Activated T-cell treated with anti-CD3 and anti-CD28 coated beads for 4 hours (primary cell): ENCODE data around the gene TIMM44.

ENCODE experiments used
- DNase-seq: peaks from one replicate; pipeline ENCODE4 v3.0.0-alpha.2; 2020

TIMM44 gene

GRCh38 chr19:7943444-7944176, at the start of gene TIMM44:
TIMM44 (minus strand) TSS chr19:7943666; CDS start chr19:7943651, 15 bp downstream.
- peak; percentile 97 for DNase-seq

GRCh38 chr19:7992575-7992974, 49.1 kb upstream of the TIMM44 start:
- no peak for DNase-seq

GRCh38 chr19:7989071-7989575, 45.7 kb upstream of the TIMM44 start:
- DNase-seq: no peak

- DNase-seq: no peak
Measured at GRCh38 chr19:7988307-7988706, 44.8 kb upstream of the TIMM44 start.

GRCh38 chr19:7987114-7987768, 43.8 kb upstream of the TIMM44 start:
- DNase-seq: no peak

- DNase-seq: no peak
Measured at GRCh38 chr19:7986321-7987113, 43.1 kb upstream of the TIMM44 start.

- no peak for DNase-seq
Measured at GRCh38 chr19:7985481-7985911, 42.0 kb upstream of the TIMM44 start.

- DNase-seq: no peak
Measured at GRCh38 chr19:7983995-7984837, 40.8 kb upstream of the TIMM44 start.

- DNase-seq: no peak
Measured at GRCh38 chr19:7983286-7983950, 40.0 kb upstream of the TIMM44 start.

- no peak for DNase-seq
Measured at GRCh38 chr19:7982651-7983099, 39.2 kb upstream of the TIMM44 start.

GRCh38 chr19:7982103-7982502, 38.6 kb upstream of the TIMM44 start:
- no peak for DNase-seq

GRCh38 chr19:7981661-7982060, 38.2 kb upstream of the TIMM44 start:
- no peak for DNase-seq

- no peak for DNase-seq
Measured at GRCh38 chr19:7981199-7981598, 37.7 kb upstream of the TIMM44 start.

GRCh38 chr19:7980635-7981121, 37.2 kb upstream of the TIMM44 start:
- DNase-seq: no peak

GRCh38 chr19:7980168-7980567, 36.7 kb upstream of the TIMM44 start:
- DNase-seq: no peak

- no peak for DNase-seq
Measured at GRCh38 chr19:7979559-7979958, 36.1 kb upstream of the TIMM44 start.

GRCh38 chr19:7979011-7979410, 35.5 kb upstream of the TIMM44 start:
- no peak for DNase-seq

- DNase-seq: no peak
Measured at GRCh38 chr19:7978179-7978825, 34.8 kb upstream of the TIMM44 start.

GRCh38 chr19:7977723-7978040, 34.2 kb upstream of the TIMM44 start:
- no peak for DNase-seq

- no peak for DNase-seq
Measured at GRCh38 chr19:7977021-7977722, 33.7 kb upstream of the TIMM44 start.

GRCh38 chr19:7976461-7976860, 33.0 kb upstream of the TIMM44 start:
- DNase-seq: no peak
